ENCODE data around the gene THSD1.
"Not testable (repeated sequence)": the region's sequence is repeated elsewhere in the genome, so short reads cannot be mapped to it uniquely, and the experiment has no call there.

The THSD1 gene

DNA sequence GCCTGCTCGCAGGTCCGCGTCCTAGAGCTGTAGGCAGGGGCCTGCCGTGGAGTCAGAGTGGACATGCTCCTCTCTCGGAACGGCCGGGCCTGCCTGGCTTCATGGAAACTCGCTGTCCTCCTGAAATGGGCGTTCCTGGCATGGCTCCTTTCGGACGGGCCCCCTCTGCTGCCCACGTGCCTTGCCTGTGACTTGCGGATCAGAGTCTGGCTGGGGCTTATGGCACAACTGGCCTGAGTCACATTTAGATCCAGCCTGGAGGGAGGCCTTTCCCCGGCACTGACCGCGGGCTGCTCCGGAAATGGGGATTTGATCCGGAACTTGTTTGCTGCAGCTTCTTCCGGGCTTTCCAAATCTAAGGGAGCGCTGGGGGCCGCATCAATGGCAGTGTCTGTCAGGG is 28.1 kb downstream of the THSD1 start:
- TF ChIP-seq CTCF (IDR thresholded peaks at IDR 0.05; ENCODE audit: borderline replicate concordance, control extremely low read depth, extremely low read depth, insufficient read depth, missing control alignments): no peak
- no peak for DNase-seq (ENCODE audit: low spot score)
- in situ Hi-C loops (cut with MboI; ENCODE audit: low sequenced_read_pairs, unreplicated experiment): no loop called here

DNA sequence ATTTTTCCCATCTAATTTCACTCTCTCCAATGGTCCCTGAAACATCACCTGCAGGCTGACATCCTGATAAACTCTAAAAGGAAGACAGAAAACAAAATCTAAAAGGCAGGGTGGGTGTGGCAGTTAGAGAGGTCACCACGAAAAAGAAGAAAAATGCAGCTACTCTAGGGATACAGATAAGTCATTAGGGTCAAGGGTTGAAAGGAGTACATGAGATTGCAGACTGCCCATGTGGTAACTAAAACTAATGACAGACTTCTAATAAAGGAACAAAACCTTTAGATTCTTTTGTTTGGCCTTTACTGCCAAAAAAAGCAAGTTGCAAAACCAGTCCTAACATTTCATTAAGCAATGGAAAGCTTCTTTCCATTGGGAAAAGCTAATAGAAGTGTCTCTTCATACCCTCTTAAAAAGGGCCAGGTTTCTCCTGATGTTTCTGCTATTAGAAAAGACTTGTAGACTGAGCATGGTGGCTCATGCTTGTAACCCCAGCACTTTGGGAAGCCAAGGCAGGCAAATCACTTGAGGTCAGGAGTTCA is 31.0 kb downstream of the THSD1 start:
- in situ Hi-C loops (cut with MboI; ENCODE audit: low sequenced_read_pairs, unreplicated experiment): no loop called here
- DNase-seq (ENCODE audit: low spot score): no peak
- TF ChIP-seq CTCF (IDR thresholded peaks at IDR 0.05; ENCODE audit: borderline replicate concordance, control extremely low read depth, extremely low read depth, insufficient read depth, missing control alignments): no peak

GRCh38 chr13:52374389-52374788 is 31.6 kb downstream of the THSD1 start:
- in situ Hi-C loops (cut with MboI; ENCODE audit: low sequenced_read_pairs, unreplicated experiment): no loop called here
- no peak for TF ChIP-seq CTCF (IDR thresholded peaks at IDR 0.05; ENCODE audit: borderline replicate concordance, control extremely low read depth, extremely low read depth, insufficient read depth, missing control alignments)
- DNase-seq (ENCODE audit: low spot score): no peak

DNA sequence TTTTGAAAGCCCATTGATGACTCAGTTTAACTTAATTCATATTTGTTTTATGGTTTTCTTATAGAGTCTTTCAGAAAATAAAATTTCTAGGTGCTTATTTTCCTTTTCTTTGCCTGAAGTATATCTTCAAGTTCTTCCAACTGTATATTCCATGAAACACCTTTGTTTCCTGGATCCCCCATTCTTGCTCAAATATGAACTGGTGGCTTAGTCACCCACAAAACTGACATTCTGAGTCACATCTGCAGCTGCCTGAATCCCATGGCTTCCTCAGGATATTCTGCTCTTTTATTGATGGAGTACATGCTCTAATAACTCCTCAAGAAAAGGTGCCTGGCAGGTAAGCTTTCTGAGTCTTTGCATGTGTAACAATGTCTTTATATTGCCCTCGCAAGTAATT is 32.7 kb downstream of the THSD1 start:
- in situ Hi-C loops (cut with MboI; ENCODE audit: low sequenced_read_pairs, unreplicated experiment); DNase-seq (ENCODE audit: low spot score): not testable (repeated sequence)

GRCh38 chr13:52371736-52372247 is 34.2 kb downstream of the THSD1 start:
- DNase-seq (ENCODE audit: low spot score): no peak
- in situ Hi-C loops (cut with MboI; ENCODE audit: low sequenced_read_pairs, unreplicated experiment): no loop called here
- no peak for TF ChIP-seq CTCF (IDR thresholded peaks at IDR 0.05; ENCODE audit: borderline replicate concordance, control extremely low read depth, extremely low read depth, insufficient read depth, missing control alignments)

DNA sequence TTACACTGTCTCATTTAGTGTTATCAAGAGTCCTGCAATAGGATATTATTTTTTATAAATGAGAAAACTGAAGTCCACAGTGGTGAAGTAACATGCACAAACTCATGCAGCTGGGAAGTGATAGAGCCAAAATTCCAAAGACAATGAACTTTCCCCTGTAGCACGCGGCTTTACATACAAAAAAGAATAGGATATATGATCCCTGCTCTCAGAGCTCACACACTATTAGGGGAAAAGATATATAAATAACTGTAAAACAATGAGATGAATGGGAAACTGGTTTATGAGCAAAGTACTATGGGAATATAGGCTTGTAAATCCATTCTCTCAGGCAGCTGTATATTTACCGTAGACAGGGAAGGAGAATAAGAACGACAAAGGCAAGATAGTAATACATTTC is 39.7 kb downstream of the THSD1 start:
- in situ Hi-C loops (cut with MboI; ENCODE audit: low sequenced_read_pairs, unreplicated experiment): no loop called here
- no peak for DNase-seq (ENCODE audit: low spot score)
- no peak for TF ChIP-seq CTCF (IDR thresholded peaks at IDR 0.05; ENCODE audit: borderline replicate concordance, control extremely low read depth, extremely low read depth, insufficient read depth, missing control alignments)

GRCh38 chr13:52362169-52362887 is 43.6 kb downstream of the THSD1 start:
- DNase-seq (ENCODE audit: low spot score); in situ Hi-C loops (cut with MboI; ENCODE audit: low sequenced_read_pairs, unreplicated experiment): not testable (repeated sequence)

All from GM13976 (cell line).